Measurements from ENCODE around the gene KIR2DL3. TPM values are rescaled to one million over a fixed set of nuclear protein-coding genes. Genes with fewer than 3 reads are reported as not detected.

Gene KIR2DL3
- total and polyA plus RNA-seq, 2 experiments from 2014 or later = not detected

- TF ChIP-seq EZH2 (IDR thresholded peaks at IDR 0.05; ENCODE audit: low read depth, unreplicated experiment) (no peak), ZNF114 (CRISPR knock-in tag; IDR thresholded peaks at IDR 0.05) (no peak), REST (IDR thresholded peaks at IDR 0.05; ENCODE audit: unreplicated experiment) (no peak), ETS1 (IDR thresholded peaks at IDR 0.05) (no peak), CREB1 (CRISPR knock-in tag; IDR thresholded peaks at IDR 0.05; ENCODE audit: low read depth) (no peak), STAT1 (IDR thresholded peaks at IDR 0.05; ENCODE audit: unreplicated experiment) (no peak)
These were observed 8.7 kb upstream of the KIR2DL3 start (continued) for GRCh38 chr19:54729416-54730188.

GRCh38 chr19:54731191-54731590 lies 7.1 kb upstream of the KIR2DL3 start:
- Mint-ChIP-seq H3K4me1 (no peaks in the 10 kb centered on the region), H3K27ac (no peak overlapping the region), H3K4me3 (no peak overlapping the region), H3K9me3 (peaks cover 98% of the 10 kb centered on the region), H3K27me3 (ENCODE audit: insufficient read depth, low read depth, poor library complexity) (peaks cover 6% of the 10 kb centered on the region), H3K36me3 (ENCODE audit: low read depth) (peaks cover 53% of the 10 kb centered on the region)
- Histone ChIP-seq H3K27me3 (ENCODE audit: insufficient read depth) (no peaks in the 10 kb centered on the region), H3F3A (replicated peaks; ENCODE audit: low read depth) (no peaks in the 10 kb centered on the region), H3K4me1 (ENCODE audit: insufficient read depth) (no peaks in the 10 kb centered on the region), H2AFZ (no peak overlapping the region), H3K79me2 (replicated peaks; ENCODE audit: insufficient read depth) (no peaks in the 10 kb centered on the region), H3K4me2 (no peak overlapping the region), H3K4me3 (no peak overlapping the region), H4K20me1 (replicated peaks; ENCODE audit: insufficient read depth) (no peaks in the 10 kb centered on the region), H3K27ac (ENCODE audit: low read depth) (no peak overlapping the region), H3K9me2 (ENCODE audit: insufficient read depth) (no peaks in the 10 kb centered on the region), H3K36me3 (ENCODE audit: insufficient read depth) (no peaks in the 10 kb centered on the region)
- DNase-seq (ENCODE audit: low spot score) = no peak
- ATAC-seq = no peak
- no peak for TF ChIP-seq JUNB (IDR thresholded peaks at IDR 0.05; ENCODE audit: unreplicated experiment)
- no peak for TF ChIP-seq CREB1 (CRISPR knock-in tag; IDR thresholded peaks at IDR 0.05; ENCODE audit: low read depth)
- TF ChIP-seq ETS1 (IDR thresholded peaks at IDR 0.05) = no peak
- TF ChIP-seq ZNF114 (CRISPR knock-in tag; IDR thresholded peaks at IDR 0.05) = no peak
- no peak for TF ChIP-seq POLR2AphosphoS5 (IDR thresholded peaks at IDR 0.05; ENCODE audit: low read depth)
- TF ChIP-seq ZNF331 (CRISPR knock-in tag; IDR thresholded peaks at IDR 0.05; ENCODE audit: low read depth) = no peak
- TF ChIP-seq CTCF (conservative IDR thresholded peaks at IDR 0.05; ENCODE audit: low read depth in 2 of 2) = no peak

All from GM23338 (cell line).